Measurements from ENCODE around the gene NREP. TPM values are rescaled to one million over a fixed set of nuclear protein-coding genes. Genes with fewer than 3 reads are reported as not detected.
A peak's percentile ranks its signal among the peaks of the same experiment; 100 is the strongest.

Gene NREP
- polyA plus RNA-seq, 3 donors, result 16.6 to 23.6 (median 17.1) TPM

DNA sequence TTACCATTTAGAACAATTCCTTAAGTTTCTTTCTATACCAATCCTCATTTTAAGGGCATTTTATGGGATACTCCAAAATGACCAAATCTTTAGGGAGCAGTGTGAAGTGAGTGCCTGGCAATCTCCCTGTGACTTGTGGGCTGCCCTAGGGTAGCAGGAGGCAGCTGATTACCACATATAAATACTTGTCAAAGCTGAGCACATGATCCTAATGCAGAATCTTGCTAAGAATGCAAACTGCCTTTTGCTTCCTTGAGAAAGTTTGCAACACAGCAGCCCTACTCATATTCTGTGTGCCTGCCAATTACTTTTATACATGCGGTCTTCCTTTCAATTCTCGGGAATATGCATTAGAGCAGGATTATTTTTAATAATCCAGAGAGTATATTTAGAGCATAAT, 18.2 kb upstream of the NREP start:
- TF ChIP-seq, protein P1, sequence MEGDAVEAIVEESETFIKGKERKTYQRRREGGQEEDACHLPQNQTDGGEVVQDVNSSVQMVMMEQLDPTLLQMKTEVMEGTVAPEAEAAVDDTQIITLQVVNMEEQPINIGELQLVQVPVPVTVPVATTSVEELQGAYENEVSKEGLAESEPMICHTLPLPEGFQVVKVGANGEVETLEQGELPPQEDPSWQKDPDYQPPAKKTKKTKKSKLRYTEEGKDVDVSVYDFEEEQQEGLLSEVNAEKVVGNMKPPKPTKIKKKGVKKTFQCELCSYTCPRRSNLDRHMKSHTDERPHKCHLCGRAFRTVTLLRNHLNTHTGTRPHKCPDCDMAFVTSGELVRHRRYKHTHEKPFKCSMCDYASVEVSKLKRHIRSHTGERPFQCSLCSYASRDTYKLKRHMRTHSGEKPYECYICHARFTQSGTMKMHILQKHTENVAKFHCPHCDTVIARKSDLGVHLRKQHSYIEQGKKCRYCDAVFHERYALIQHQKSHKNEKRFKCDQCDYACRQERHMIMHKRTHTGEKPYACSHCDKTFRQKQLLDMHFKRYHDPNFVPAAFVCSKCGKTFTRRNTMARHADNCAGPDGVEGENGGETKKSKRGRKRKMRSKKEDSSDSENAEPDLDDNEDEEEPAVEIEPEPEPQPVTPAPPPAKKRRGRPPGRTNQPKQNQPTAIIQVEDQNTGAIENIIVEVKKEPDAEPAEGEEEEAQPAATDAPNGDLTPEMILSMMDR (IDR thresholded peaks at IDR 0.05), result no peak
- WGBS (ENCODE audit: insufficient coverage), result no CpG with 5 or more reads among the region's 2 CpGs
- Histone ChIP-seq H3K4me3 (replicated peaks in 1 of 3; ENCODE audit: low read depth in 2 of 3, low read length in 3 of 3) (no peak overlapping the region), H3K27ac (ENCODE audit: low read depth in 1 of 2, low read length in 2 of 2) (no peak overlapping the region), H2AFZ (ENCODE audit: insufficient read depth, low read depth, low read length, poor library complexity, severe bottlenecking) (peak overlapping the region; percentile 5), H3K4me2 (replicated peaks; ENCODE audit: extremely low read depth, low read length, poor library complexity, severe bottlenecking) (no peak overlapping the region), H3K27me3 (ENCODE audit: control insufficient read depth in 2 of 2, insufficient read depth in 2 of 2, low read length in 2 of 2) (no peaks in the 10 kb centered on the region), H3K9ac (ENCODE audit: insufficient read depth, low read length, poor library complexity, severe bottlenecking) (no peak overlapping the region), H3K4me1 (ENCODE audit: control insufficient read depth in 1 of 2, insufficient read depth in 2 of 2, low read length in 2 of 2) (peaks cover 43 to 56% of the 10 kb centered on the region in 2 donors), H3K79me2 (ENCODE audit: insufficient read depth, low read length) (no peaks in the 10 kb centered on the region), H4K20me1 (ENCODE audit: insufficient read depth, low read length) (no peaks in the 10 kb centered on the region), H3K36me3 (replicated peaks in 1 of 2; ENCODE audit: control insufficient read depth in 1 of 2, insufficient read depth in 2 of 2, low read length in 2 of 2) (no peaks in the 10 kb centered on the region), H3K9me3 (replicated peaks in 1 of 2; ENCODE audit: control insufficient read depth in 1 of 2, insufficient read depth in 1 of 2, low read length in 2 of 2) (no peaks in the 10 kb centered on the region)
- peak overlapping the region in 2 of 7 donors; percentile 10 to 37 for H3K27ac Mint-ChIP-seq
- no peaks in the 10 kb centered on the region for H3K36me3 Mint-ChIP-seq
- H3K27me3 Mint-ChIP-seq (ENCODE audit: low read depth in 3 of 3), result no peaks in the 10 kb centered on the region
- intact Hi-C loops (cut with micrococcal nuclease), result no loop called here
- peaks cover 63% of the 10 kb centered on the region for H3K4me1 Mint-ChIP-seq
- peak overlapping the region in 1 of 2 donors; percentile 49 for H3K4me3 Mint-ChIP-seq
- peak in 1 of 3 donors; percentile 10 for DNase-seq
- H3K9me3 Mint-ChIP-seq, result no peaks in the 10 kb centered on the region

DNA sequence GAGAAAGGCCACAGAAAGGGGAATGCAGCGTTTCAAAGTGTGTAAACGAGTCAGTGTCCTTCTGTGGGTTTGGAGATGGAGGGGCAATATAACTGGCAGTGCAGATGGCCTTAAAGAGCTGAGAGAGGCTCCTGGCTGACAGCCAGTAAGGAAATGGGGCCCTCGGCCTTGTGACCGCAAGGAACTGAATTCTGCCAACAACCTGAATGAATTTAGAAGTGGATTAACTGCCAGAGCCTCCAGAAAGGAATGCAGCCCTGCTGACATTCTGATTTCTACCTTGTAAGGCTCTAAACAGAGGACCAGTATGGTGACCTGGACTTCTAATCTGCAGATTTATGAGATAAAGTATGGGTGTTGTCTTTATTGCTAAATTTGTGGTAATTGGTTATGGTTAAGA, 17.5 kb upstream of the NREP start:
- Mint-ChIP-seq H3K4me1 (peaks cover 60% of the 10 kb centered on the region), H3K27me3 (ENCODE audit: low read depth in 3 of 3) (no peaks in the 10 kb centered on the region), H3K27ac (peak overlapping the region in 4 of 7 donors; percentile 23 to 52 (median 35)), H3K4me3 (peak overlapping the region; percentile 2 to 49), H3K9me3 (no peaks in the 10 kb centered on the region), H3K36me3 (no peaks in the 10 kb centered on the region)
- Histone ChIP-seq H3K9me3 (replicated peaks in 1 of 2; ENCODE audit: control insufficient read depth in 1 of 2, insufficient read depth in 1 of 2, low read length in 2 of 2) (no peaks in the 10 kb centered on the region), H3K79me2 (ENCODE audit: insufficient read depth, low read length) (no peaks in the 10 kb centered on the region), H3K9ac (ENCODE audit: insufficient read depth, low read length, poor library complexity, severe bottlenecking) (no peak overlapping the region), H3K4me3 (replicated peaks in 1 of 3; ENCODE audit: low read depth in 2 of 3, low read length in 3 of 3) (peak overlapping the region in 1 of 3 experiments; percentile 9), H3K4me1 (ENCODE audit: control insufficient read depth in 1 of 2, insufficient read depth in 2 of 2, low read length in 2 of 2) (peaks cover 40 to 54% of the 10 kb centered on the region in 2 donors), H3K36me3 (replicated peaks in 1 of 2; ENCODE audit: control insufficient read depth in 1 of 2, insufficient read depth in 2 of 2, low read length in 2 of 2) (no peaks in the 10 kb centered on the region), H3K27ac (ENCODE audit: low read depth in 1 of 2, low read length in 2 of 2) (peak overlapping the region in 1 of 2 donors; percentile 14), H3K4me2 (replicated peaks; ENCODE audit: extremely low read depth, low read length, poor library complexity, severe bottlenecking) (peak overlapping the region; percentile 6), H3K27me3 (ENCODE audit: control insufficient read depth in 2 of 2, insufficient read depth in 2 of 2, low read length in 2 of 2) (no peaks in the 10 kb centered on the region), H4K20me1 (ENCODE audit: insufficient read depth, low read length) (no peaks in the 10 kb centered on the region), H2AFZ (ENCODE audit: insufficient read depth, low read depth, low read length, poor library complexity, severe bottlenecking) (peak overlapping the region; percentile 5)
- 0% methylated on average over 3 of the region's 4 CpGs for WGBS (ENCODE audit: insufficient coverage)
- TF ChIP-seq, protein P1 (IDR thresholded peaks at IDR 0.05), result no peak
- DNase-seq, result peak in 1 of 3 donors; percentile 6
- intact Hi-C loops (cut with micrococcal nuclease), result no loop called here

All from CD14-positive monocyte (primary cell).